ENCODE data around the gene TBC1D22B.

TBC1D22B gene

DNA sequence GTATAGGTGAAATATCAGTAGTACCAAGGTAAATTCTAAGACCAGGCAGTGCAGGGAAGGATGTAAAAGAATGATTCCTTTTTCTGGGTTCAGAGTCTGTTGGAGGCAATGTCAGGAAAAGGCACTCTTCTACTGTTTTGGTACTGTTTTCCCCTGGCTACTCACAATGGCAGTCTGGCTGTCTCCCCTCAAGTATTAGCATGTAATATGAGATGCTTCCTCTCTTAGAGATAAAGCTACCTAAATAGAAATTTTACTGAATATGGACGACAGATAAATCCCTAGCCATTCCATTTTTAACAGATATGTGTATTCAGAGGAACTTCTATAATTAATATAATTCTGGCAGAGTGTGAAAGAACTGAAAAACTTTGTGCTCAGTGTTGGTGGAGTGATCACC is 99.7 kb downstream of the TBC1D22B start:
- H3K4me3 ChIP-seq (ENCODE audit: low read depth, low read length): no peak overlapping the region
- DNase-seq (ENCODE audit: low read depth): no peak
- no peak for TF ChIP-seq MYC (IDR thresholded peaks at IDR 0.05; ENCODE audit: low read depth, low read length)
- TF ChIP-seq POLR2A (IDR thresholded peaks at IDR 0.05; ENCODE audit: extremely low read depth, insufficient read length): no peak
- TF ChIP-seq, protein P1, sequence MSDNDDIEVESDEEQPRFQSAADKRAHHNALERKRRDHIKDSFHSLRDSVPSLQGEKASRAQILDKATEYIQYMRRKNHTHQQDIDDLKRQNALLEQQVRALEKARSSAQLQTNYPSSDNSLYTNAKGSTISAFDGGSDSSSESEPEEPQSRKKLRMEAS (IDR thresholded peaks at IDR 0.05; ENCODE audit: low read depth, low read length): no peak
- TF ChIP-seq, protein P2, sequence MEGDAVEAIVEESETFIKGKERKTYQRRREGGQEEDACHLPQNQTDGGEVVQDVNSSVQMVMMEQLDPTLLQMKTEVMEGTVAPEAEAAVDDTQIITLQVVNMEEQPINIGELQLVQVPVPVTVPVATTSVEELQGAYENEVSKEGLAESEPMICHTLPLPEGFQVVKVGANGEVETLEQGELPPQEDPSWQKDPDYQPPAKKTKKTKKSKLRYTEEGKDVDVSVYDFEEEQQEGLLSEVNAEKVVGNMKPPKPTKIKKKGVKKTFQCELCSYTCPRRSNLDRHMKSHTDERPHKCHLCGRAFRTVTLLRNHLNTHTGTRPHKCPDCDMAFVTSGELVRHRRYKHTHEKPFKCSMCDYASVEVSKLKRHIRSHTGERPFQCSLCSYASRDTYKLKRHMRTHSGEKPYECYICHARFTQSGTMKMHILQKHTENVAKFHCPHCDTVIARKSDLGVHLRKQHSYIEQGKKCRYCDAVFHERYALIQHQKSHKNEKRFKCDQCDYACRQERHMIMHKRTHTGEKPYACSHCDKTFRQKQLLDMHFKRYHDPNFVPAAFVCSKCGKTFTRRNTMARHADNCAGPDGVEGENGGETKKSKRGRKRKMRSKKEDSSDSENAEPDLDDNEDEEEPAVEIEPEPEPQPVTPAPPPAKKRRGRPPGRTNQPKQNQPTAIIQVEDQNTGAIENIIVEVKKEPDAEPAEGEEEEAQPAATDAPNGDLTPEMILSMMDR (IDR thresholded peaks at IDR 0.05; ENCODE audit: low read depth, low read length): no peak

DNA sequence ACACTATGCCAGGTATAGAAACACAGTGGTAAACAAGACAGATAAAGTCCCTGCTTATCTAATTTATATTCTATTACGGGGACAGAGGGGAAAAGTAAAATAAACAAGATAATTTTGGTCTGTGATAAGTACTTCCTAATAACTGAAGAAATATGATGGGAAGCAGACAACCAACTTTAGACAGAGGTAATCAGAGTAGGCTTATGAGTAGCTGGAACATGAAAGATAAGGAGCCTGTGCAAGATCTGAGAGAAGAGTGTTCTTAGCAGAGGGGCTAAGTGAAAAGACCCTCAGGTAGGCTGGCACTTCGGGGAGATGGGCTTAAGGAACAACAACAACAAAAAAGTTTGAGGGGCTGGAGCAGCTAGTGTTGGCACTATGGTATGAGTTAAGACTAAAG is 100.3 kb downstream of the TBC1D22B start:
- no peak for TF ChIP-seq POLR2A (IDR thresholded peaks at IDR 0.05; ENCODE audit: extremely low read depth, insufficient read length)
- DNase-seq (ENCODE audit: low read depth): no peak

DNA sequence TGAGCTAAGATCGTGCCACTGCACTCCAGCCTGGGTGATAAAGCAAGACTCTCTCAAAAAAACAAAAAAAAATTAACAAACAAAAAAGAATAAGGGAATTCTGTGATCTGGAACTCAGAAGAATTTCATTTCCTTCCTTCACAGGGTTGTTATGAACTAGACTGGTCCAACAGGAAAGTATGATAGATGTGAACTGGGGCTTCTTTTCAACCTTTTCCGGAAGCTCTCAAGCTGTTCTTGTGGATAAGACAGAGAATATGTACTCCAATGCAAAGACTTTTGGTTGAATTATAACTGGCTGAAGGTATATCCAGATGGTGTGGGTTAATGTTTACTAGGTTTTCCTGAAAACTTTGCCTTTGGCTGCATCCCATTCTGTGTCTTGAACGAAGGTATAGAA is 101.5 kb downstream of the TBC1D22B start:
- H3K4me3 ChIP-seq (ENCODE audit: low read depth, low read length): no peak overlapping the region
- DNase-seq (ENCODE audit: low read depth): no peak
- TF ChIP-seq, protein P2 (IDR thresholded peaks at IDR 0.05; ENCODE audit: low read depth, low read length): no peak
- TF ChIP-seq, protein P1 (IDR thresholded peaks at IDR 0.05; ENCODE audit: low read depth, low read length): no peak
- TF ChIP-seq MYC (IDR thresholded peaks at IDR 0.05; ENCODE audit: low read depth, low read length) (no peak), POLR2A (IDR thresholded peaks at IDR 0.05; ENCODE audit: extremely low read depth, insufficient read length) (no peak)

More for the DNA sequence above, 100.3 kb downstream of the TBC1D22B start:
- no peak overlapping the region for H3K4me3 ChIP-seq (ENCODE audit: low read depth, low read length)

DNA sequence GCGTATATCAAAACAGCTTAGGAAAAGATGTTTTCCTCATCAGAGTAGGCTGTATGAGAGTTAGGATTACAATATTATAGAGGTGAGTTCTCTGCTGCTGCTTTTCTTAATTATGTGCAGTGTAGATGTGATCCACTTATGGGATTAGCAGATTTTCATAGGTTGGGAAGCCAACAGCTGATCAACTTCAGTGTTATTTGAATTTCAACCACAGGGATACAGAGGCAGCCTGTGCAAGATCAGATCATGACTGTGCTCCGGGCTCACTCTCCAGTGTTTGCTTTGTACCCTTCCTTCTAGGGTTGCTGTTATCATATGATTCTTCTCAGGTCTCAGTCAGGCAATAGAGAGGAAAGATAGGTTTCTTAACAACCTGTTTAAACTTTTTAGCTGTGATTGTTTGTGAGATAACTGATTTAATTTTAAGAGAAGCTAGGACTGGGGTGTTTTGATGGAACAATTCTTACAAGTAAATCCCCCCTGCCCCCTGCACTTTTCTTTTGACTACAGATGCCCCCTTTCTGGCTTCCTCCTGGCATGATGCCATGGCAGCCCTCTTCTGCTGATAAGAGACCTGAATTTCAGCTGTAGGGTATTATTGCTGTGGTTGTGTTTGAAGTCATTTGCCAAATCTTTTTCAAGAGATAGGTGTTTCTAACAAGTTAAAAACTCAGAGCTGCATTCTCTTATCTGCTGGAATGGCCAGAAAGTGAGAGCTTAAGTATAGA is 104.7 kb downstream of the TBC1D22B start:
- no peak for DNase-seq (ENCODE audit: low read depth)
- no peak overlapping the region for H3K4me3 ChIP-seq (ENCODE audit: low read depth, low read length)
- TF ChIP-seq, protein P2 (IDR thresholded peaks at IDR 0.05; ENCODE audit: low read depth, low read length): no peak
- TF ChIP-seq MYC (IDR thresholded peaks at IDR 0.05; ENCODE audit: low read depth, low read length) (no peak), POLR2A (IDR thresholded peaks at IDR 0.05; ENCODE audit: extremely low read depth, insufficient read length) (no peak)
- TF ChIP-seq, protein P1 (IDR thresholded peaks at IDR 0.05; ENCODE audit: low read depth, low read length): no peak

DNA sequence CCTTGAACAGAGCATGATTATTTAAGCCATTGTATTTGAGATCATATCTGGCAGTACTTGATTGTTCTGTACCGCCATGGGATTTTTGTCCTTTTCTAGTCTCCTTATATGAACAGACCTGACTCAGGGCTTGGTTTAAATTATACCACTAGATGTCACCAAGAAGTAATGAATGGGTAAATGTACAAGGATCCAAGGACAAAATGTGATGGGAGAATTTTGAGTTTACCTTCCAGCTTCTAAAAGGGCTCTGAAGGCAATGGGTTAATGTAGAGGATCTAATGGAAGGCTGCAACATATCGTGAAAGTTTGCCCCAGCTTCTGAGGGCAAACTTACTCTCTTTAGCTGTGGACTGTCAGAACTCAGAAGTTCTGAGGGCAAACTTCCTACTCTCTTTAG is 108.2 kb downstream of the TBC1D22B start:
- no peak overlapping the region for H3K4me3 ChIP-seq (ENCODE audit: low read depth, low read length)
- DNase-seq (ENCODE audit: low read depth): peak; percentile 34
- TF ChIP-seq, protein P1 (IDR thresholded peaks at IDR 0.05; ENCODE audit: low read depth, low read length): no peak
- TF ChIP-seq POLR2A (IDR thresholded peaks at IDR 0.05; ENCODE audit: extremely low read depth, insufficient read length) (no peak), MYC (IDR thresholded peaks at IDR 0.05; ENCODE audit: low read depth, low read length) (no peak)
- TF ChIP-seq, protein P2 (IDR thresholded peaks at IDR 0.05; ENCODE audit: low read depth, low read length): no peak

DNA sequence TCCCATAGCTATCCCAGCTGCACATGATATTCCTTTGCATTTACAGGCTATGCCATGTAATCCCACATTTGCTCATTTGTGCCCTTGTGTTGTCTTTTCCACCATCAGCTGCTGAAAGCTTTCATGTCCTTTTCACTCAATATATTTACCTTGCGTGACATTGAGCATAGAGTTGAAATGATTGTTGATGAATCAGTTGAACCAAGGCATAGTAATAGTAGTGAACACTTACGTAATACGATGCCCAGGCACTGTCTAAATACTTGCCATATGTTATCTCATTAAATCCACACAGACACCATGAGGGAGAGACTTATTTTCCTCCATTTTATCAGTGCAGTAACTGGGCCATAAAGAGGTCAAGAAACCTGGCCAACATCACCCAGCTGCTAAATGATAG is 109.3 kb downstream of the TBC1D22B start:
- no peak for DNase-seq (ENCODE audit: low read depth)
- H3K4me3 ChIP-seq (ENCODE audit: low read depth, low read length): no peak overlapping the region
- no peak for TF ChIP-seq MYC (IDR thresholded peaks at IDR 0.05; ENCODE audit: low read depth, low read length)
- TF ChIP-seq, protein P1 (IDR thresholded peaks at IDR 0.05; ENCODE audit: low read depth, low read length): no peak
- TF ChIP-seq, protein P2 (IDR thresholded peaks at IDR 0.05; ENCODE audit: low read depth, low read length): no peak
- no peak for TF ChIP-seq POLR2A (IDR thresholded peaks at IDR 0.05; ENCODE audit: extremely low read depth, insufficient read length)
